A549 (cell line): ENCODE data around the gene MTG1. TPM values are rescaled to one million over a fixed set of nuclear protein-coding genes. Genes with fewer than 3 reads are reported as not detected.

Source experiments
- ATAC-seq, 2 experiments: fragments of 200-7000 bp in 1 of 2; fragments of >200 bp in 1 of 2; cut with Nextera tagmentation in 1 of 2; cut with Tn5 transposase in 1 of 2; 3 replicates each; pipeline versions ENCODE4 v1.8.0 to v1.9.1; 2018 to 2020; ENCODE audit warnings: mild to moderate bottlenecking in 1 of 2, moderate library complexity in 1 of 2
- CTCF ChIA-PET: fragments of 300-600 bp; sonication (Branson Sonifier 250); formaldehyde crosslinking; extraction: SDS; loops from one replicate; lab custom pipeline; 2021; ENCODE audit warnings: antibody characterized with exemption, inconsistent platforms; lab: Yijun Ruan, JAX
- POLR2A ChIA-PET: fragments of 350-600 bp; formaldehyde crosslinking; extraction: SDS; loops from one replicate; lab custom pipeline; 2021; ENCODE audit warnings: antibody characterized with exemption, inconsistent platforms; lab: Yijun Ruan, JAX
- DNase-seq, 2 experiments: peaks; one replicate each; pipeline versions ENCODE4 v3.0.0 to v3.0.0-alpha.2; 2011 to 2016; ENCODE audit warnings: low read depth in 1 of 2, low spot score in 1 of 2
- FAIRE-seq: peaks from 2 replicates; lab custom pipeline; 2011; peaks lifted over from hg19 to GRCh38; lab: Jason Lieb, UNC
- H3K27ac ChIP-seq, 2 experiments: fragments of >200 bp; sonication (Bioruptor Twin); formaldehyde crosslinking; 3 replicates each; pipeline ENCODE4 v1.5.1; 2016 to 2017
- H3K4me1 ChIP-seq: fragments of >200 bp; sonication (Bioruptor Twin); formaldehyde crosslinking; 3 replicates; pipeline ENCODE4 v1.6.1; 2016
- H3K4me2 ChIP-seq: fragments of >200 bp; sonication (Bioruptor Twin); formaldehyde crosslinking; 3 replicates; pipeline ENCODE4 v1.6.1; 2016
- H3K4me3 ChIP-seq: fragments of >200 bp; sonication (Bioruptor Twin); formaldehyde crosslinking; 3 replicates; pipeline ENCODE4 v1.5.1; 2016
- H3K9me3 ChIP-seq: fragments of >200 bp; sonication (Bioruptor Twin); formaldehyde crosslinking; 3 replicates; pipeline ENCODE4 v1.6.1; 2016
- ATOH8 ChIP-seq: fragments of 250-450 bp; sonication (Bioruptor Pico); IDR thresholded peaks from 2 replicates; pipeline ENCODE4 v1.5.0; 2020; ENCODE audit warnings: low read depth, mild to moderate bottlenecking, moderate library complexity
- CEBPB ChIP-seq, 2 experiments: fragments of >200 bp in 1 of 2; sonication (Bioruptor Twin) in 1 of 2; formaldehyde crosslinking in 1 of 2; IDR thresholded peaks; 2 replicates each; pipeline ENCODE4 v1.6.1; 2012 to 2016
- E2F6 ChIP-seq: IDR thresholded peaks from 2 replicates; pipeline ENCODE4 v1.6.1; 2012; ENCODE audit warnings: low read depth, borderline replicate concordance
- FOSL2 ChIP-seq, 2 experiments: fragments of 450-650 bp in 1 of 2; fragments of >200 bp in 1 of 2; sonication (Bioruptor Twin) in 1 of 2; formaldehyde crosslinking; IDR thresholded peaks; 2 replicates each; pipeline versions ENCODE4 v1.5.0 to v1.6.1; 2016 to 2020; ENCODE audit warnings: mild to moderate bottlenecking in 1 of 2, moderate library complexity in 1 of 2
- GATA3 ChIP-seq: IDR thresholded peaks from 2 replicates; pipeline ENCODE4 v1.6.1; 2012; ENCODE audit warnings: borderline replicate concordance
- HDAC2 ChIP-seq: fragments of 200-600 bp; sonication (generic); IDR thresholded peaks from 2 replicates; pipeline ENCODE4 v1.6.1; 2016
- HES2 ChIP-seq: fragments of >200 bp; sonication (Bioruptor Twin); formaldehyde crosslinking; IDR thresholded peaks from 2 replicates; pipeline ENCODE4 v1.6.1; 2016
- JUNB ChIP-seq: fragments of >200 bp; sonication (Bioruptor Twin); formaldehyde crosslinking; IDR thresholded peaks from 2 replicates; pipeline ENCODE4 v1.6.1; 2016
- KDM5A ChIP-seq: fragments of 200-600 bp; sonication (generic); IDR thresholded peaks from 2 replicates; pipeline ENCODE4 v1.6.1; 2016; ENCODE audit warnings: antibody characterized with exemption, mild to moderate bottlenecking
- MAFK ChIP-seq: fragments of 450-650 bp; IDR thresholded peaks from 2 replicates; pipeline ENCODE4 v1.6.1; 2014; ENCODE audit not compliant: partially characterized antibody
- MYC ChIP-seq: IDR thresholded peaks from 2 replicates; pipeline ENCODE4 v1.6.1; 2012; ENCODE audit warnings: mild to moderate bottlenecking, inconsistent platforms, low read length, improper control_type of control experiment, borderline replicate concordance
- NR3C1 ChIP-seq: fragments of >200 bp; sonication (Bioruptor Twin); formaldehyde crosslinking; IDR thresholded peaks from 3 replicates; pipeline ENCODE4 v1.6.1; 2017
- PHF8 ChIP-seq: fragments of 200-600 bp; sonication (generic); IDR thresholded peaks from 2 replicates; pipeline ENCODE4 v1.6.1; 2016; ENCODE audit warnings: low read depth, mild to moderate bottlenecking, antibody characterized with exemption, moderate library complexity, borderline replicate concordance
- POLR2A ChIP-seq: IDR thresholded peaks from 2 replicates; pipeline ENCODE4 v1.6.1; 2012; ENCODE audit warnings: mild to moderate bottlenecking, low read length
- POLR2AphosphoS2 ChIP-seq: conservative IDR thresholded peaks from 2 replicates; pipeline ENCODE4 v1.6.1; 2012; ENCODE audit warnings: low read length, improper control_type of control experiment, inconsistent platforms
- RFX5 ChIP-seq: fragments of 450-650 bp; IDR thresholded peaks from 2 replicates; pipeline ENCODE4 v1.7.1; 2014; ENCODE audit warnings: antibody characterized with exemption, mild to moderate bottlenecking, moderate library complexity
- RNF2 ChIP-seq: fragments of 200-600 bp; sonication (generic); IDR thresholded peaks from 2 replicates; pipeline ENCODE4 v1.6.1; 2016; ENCODE audit warnings: low read depth, mild to moderate bottlenecking, antibody characterized with exemption, moderate library complexity, borderline replicate concordance
- TP53 ChIP-seq: fragments of 250-450 bp; sonication (Bioruptor Pico); IDR thresholded peaks from 2 replicates; pipeline ENCODE4 v1.5.0; 2021; ENCODE audit warnings: mild to moderate bottlenecking, moderate library complexity
- USF2 ChIP-seq: fragments of 450-650 bp; IDR thresholded peaks from 2 replicates; pipeline ENCODE4 v1.6.1; 2014; ENCODE audit warnings: antibody characterized with exemption
- ZNF302 ChIP-seq: fragments of 250-450 bp; sonication (Bioruptor Pico); IDR thresholded peaks from 2 replicates; pipeline ENCODE4 v1.9.0; 2021; ENCODE audit warnings: inconsistent platforms, mild to moderate bottlenecking, moderate library complexity
- WGBS: methylation state at CpG from one replicate; pipeline ENCODE4 v1.1.6; 2017; ENCODE audit errors: missing lambda C conversion rate; 5-methylcytosine and 5-hydroxymethylcytosine counted together
- polyA plus RNA-seq, 4 experiments: library from polyadenylated mRNA; depleted of rRNA in 3 of 4; stranded (reverse); fragments of >200 nt; fragmentation: RNase III in 1 of 4; extraction: RNeasy Plus Mini Kit Qiagen cat#74134 plus additional on column Dnase treatment in 1 of 4; gene quantifications; 2 replicates in 3 of 4; 3 replicates in 1 of 4; pipeline ENCODE4 v1.2.3, GENCODE V29; 2011 to 2017
- TF ChIP-seq, protein P1 (sequence below): IDR thresholded peaks from 2 replicates; pipeline ENCODE4 v1.6.1; 2012
- TF ChIP-seq, protein P2 (sequence below): fragments of 250-450 bp; sonication (Bioruptor Pico); IDR thresholded peaks from 2 replicates; pipeline ENCODE4 v1.5.0; 2021; ENCODE audit warnings: mild to moderate bottlenecking, moderate library complexity, borderline replicate concordance

The MTG1 gene
- polyA plus RNA-seq, 2 of the 4 experiments (the other 2 are of a cell fraction) = 60.3 to 67.2 TPM

- Histone ChIP-seq H3K27ac (no peak overlapping the region), H3K4me3 (no peak overlapping the region), H3K4me1 (no peaks in the 10 kb centered on the region), H3K4me2 (no peak overlapping the region), H3K9me3 (no peaks in the 10 kb centered on the region)
- CTCF ChIA-PET = interaction anchor here (2.0 to 2.5 kb wide), 2 partner anchors 33 to 55 kb away, joined by 6 to 13 read pairs; no protein-coding TSS in a partner anchor
- POLR2A ChIA-PET = interaction anchor here (1.6 kb wide), 1 partner anchor 11 kb away, joined by 3 read pairs; the partner anchor contains the start of gene ECHS1
- TF ChIP-seq FOSL2 (IDR thresholded peaks at IDR 0.05) = no peak
- no peak for TF ChIP-seq FOSL2 (CRISPR knock-in tag; IDR thresholded peaks at IDR 0.05)
- no peak for TF ChIP-seq USF2
- TF ChIP-seq ATOH8 (CRISPR knock-in tag) = no peak
- TF ChIP-seq, protein P1, sequence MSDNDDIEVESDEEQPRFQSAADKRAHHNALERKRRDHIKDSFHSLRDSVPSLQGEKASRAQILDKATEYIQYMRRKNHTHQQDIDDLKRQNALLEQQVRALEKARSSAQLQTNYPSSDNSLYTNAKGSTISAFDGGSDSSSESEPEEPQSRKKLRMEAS = no peak
- no peak for TF ChIP-seq ZNF302 (CRISPR knock-in tag)
- WGBS = 98% methylated on average over 8 of the region's 13 CpGs
- no peak for DNase-seq
- FAIRE-seq = no peak
- no peak for ATAC-seq
Measured at GRCh38 chr10:133362846-133363245, 31.1 kb upstream of the MTG1 start.

DNA sequence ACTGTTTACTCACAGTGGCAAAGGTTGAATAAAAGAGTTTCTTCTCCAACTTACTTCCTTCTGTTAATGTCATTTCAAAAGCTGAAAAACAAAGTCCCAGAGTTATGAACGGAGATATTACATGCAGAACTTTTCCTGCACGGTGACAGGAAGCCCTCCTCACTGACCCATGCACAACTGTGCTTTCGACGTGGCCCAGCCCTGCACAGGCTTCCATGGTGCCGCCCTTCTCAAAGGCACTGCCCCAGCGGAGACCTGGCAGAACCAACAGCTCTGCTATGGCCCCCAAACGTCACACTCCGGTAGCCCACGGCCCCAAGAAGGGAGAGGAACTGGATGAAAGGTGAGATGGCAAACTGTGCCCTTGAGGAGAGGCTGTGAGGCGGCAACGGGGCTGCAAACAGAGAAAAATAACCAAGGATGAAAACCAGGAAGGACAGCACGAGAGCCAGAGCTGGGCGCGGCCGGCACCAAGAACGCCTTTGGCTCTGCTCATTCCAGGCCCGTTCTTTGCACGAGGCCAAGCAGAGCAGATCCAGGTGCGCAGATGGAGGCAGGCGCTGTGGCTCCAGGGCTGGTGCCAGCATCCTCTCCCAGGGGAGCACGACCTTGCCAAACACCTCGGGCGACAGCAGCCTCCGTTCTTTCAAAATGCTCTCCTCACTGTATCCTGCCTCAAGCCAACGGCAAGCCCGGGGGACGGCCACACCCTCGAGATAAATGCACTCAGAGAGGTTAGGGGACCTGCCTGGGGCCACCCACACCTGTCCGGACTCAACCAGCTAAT is 29.1 kb upstream of the MTG1 start:
- Histone ChIP-seq H3K9me3 (no peaks in the 10 kb centered on the region), H3K27ac (no peak overlapping the region), H3K4me1 (no peaks in the 10 kb centered on the region), H3K4me2 (no peak overlapping the region), H3K4me3 (no peak overlapping the region)
- CTCF ChIA-PET = interaction anchor here (0.9 to 1.6 kb wide), 5 partner anchors 11 to 50 kb away, joined by 3 to 6 read pairs (median 3); no protein-coding TSS in a partner anchor
- no peak for FAIRE-seq
- TF ChIP-seq CEBPB (IDR thresholded peaks at IDR 0.05) (no peak), E2F6 (no peak), HDAC2 (no peak), POLR2AphosphoS2 (no peak), RFX5 (no peak), TP53 (no peak), JUNB (no peak), ATOH8 (CRISPR knock-in tag) (no peak), KDM5A (no peak), HES2 (no peak), POLR2A (no peak), PHF8 (no peak), RNF2 (no peak), NR3C1 (no peak), ZNF302 (CRISPR knock-in tag) (no peak), GATA3 (no peak), MYC (no peak), MAFK (no peak)
- TF ChIP-seq, protein P2, sequence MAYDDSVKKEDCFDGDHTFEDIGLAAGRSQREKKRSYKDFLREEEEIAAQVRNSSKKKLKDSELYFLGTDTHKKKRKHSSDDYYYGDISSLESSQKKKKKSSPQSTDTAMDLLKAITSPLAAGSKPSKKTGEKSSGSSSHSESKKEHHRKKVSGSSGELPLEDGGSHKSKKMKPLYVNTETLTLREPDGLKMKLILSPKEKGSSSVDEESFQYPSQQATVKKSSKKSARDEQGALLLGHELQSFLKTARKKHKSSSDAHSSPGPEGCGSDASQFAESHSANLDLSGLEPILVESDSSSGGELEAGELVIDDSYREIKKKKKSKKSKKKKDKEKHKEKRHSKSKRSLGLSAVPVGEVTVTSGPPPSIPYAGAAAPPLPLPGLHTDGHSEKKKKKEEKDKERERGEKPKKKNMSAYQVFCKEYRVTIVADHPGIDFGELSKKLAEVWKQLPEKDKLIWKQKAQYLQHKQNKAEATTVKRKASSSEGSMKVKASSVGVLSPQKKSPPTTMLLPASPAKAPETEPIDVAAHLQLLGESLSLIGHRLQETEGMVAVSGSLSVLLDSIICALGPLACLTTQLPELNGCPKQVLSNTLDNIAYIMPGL (CRISPR knock-in tag) = no peak
- no peak for ATAC-seq
- WGBS = 92% methylated on average over 29 of the region's 29 CpGs
- POLR2A ChIA-PET = no interaction called here
- no peak for DNase-seq
